Smooth muscle cell (in vitro differentiated cells): ENCODE measurements around the gene TK1. TPM values are rescaled to one million over a fixed set of nuclear protein-coding genes. Genes with fewer than 3 reads are reported as not detected.
A peak's percentile ranks its signal among the peaks of the same experiment; 100 is the strongest.

Source experiments
- DNase-seq: peaks from one replicate; lab custom pipeline; 2025; ENCODE audit not compliant: unreplicated experiment; lab: John Stamatoyannopoulos, UW
- H2AFZ ChIP-seq: fragments of 200-600 bp; sonication (generic); 2 replicates; pipeline ENCODE4 v1.6.0; 2016; ENCODE audit warnings: antibody characterized with exemption, low read depth, mild to moderate bottlenecking
- H3F3A ChIP-seq: fragments of 200-600 bp; sonication (generic); 2 replicates; pipeline ENCODE4 v1.6.0; 2017; ENCODE audit warnings: antibody characterized with exemption, low read depth
- H3K27ac ChIP-seq: fragments of 200-600 bp; sonication (generic); 2 replicates; pipeline ENCODE4 v1.5.1; 2016; ENCODE audit warnings: low read depth, mild to moderate bottlenecking
- H3K27me3 ChIP-seq: fragments of 200-600 bp; sonication (generic); 2 replicates; pipeline ENCODE4 v1.6.1; 2016; ENCODE audit warnings: low read depth, mild to moderate bottlenecking
- H3K36me3 ChIP-seq: fragments of 200-600 bp; sonication (generic); 2 replicates; pipeline ENCODE4 v1.5.1; 2016; ENCODE audit warnings: low read depth
- H3K4me1 ChIP-seq: fragments of 200-600 bp; sonication (generic); 2 replicates; pipeline ENCODE4 v1.5.1; 2016; ENCODE audit warnings: low read depth
- H3K4me2 ChIP-seq: fragments of 200-600 bp; sonication (generic); 2 replicates; pipeline ENCODE4 v1.6.0; 2016; ENCODE audit warnings: mild to moderate bottlenecking
- H3K4me3 ChIP-seq: fragments of 200-600 bp; sonication (generic); 2 replicates; pipeline ENCODE4 v1.5.1; 2016; ENCODE audit warnings: mild to moderate bottlenecking
- H3K79me2 ChIP-seq: fragments of 200-600 bp; sonication (generic); 2 replicates; pipeline ENCODE4 v1.6.0; 2016; ENCODE audit warnings: low read depth, mild to moderate bottlenecking
- H3K9ac ChIP-seq: fragments of 200-600 bp; sonication (generic); 2 replicates; pipeline ENCODE4 v1.6.0; 2016; ENCODE audit warnings: low read depth
- H3K9me3 ChIP-seq: fragments of 200-600 bp; sonication (generic); replicated peaks from 2 replicates; pipeline ENCODE4 v1.5.1; 2016; ENCODE audit warnings: low read depth
- H4K20me1 ChIP-seq: fragments of 200-600 bp; sonication (generic); 2 replicates; pipeline ENCODE4 v1.6.0; 2016; ENCODE audit warnings: low read depth
- WGBS: methylation state at CpG from one replicate; pipeline ENCODE4 v1.1.7; 2016; ENCODE audit warnings: low lambda C conversion rate; 5-methylcytosine and 5-hydroxymethylcytosine counted together
- polyA plus RNA-seq: library from polyadenylated mRNA; unstranded; fragments of >200 nt; fragmentation: Nextera tagmentation; extraction: Ambion mirVana; gene quantifications from 2 replicates; pipeline ENCODE4 v1.2.1, GENCODE V29; 2016
- total RNA-seq: library from RNA; depleted of rRNA; stranded (reverse); fragments of >200 nt; gene quantifications from 2 replicates; pipeline ENCODE4 v1.2.3, GENCODE V29; 2014
- TF ChIP-seq, protein P1 (sequence below): fragments of 200-600 bp; sonication (generic); IDR thresholded peaks from 2 replicates; pipeline ENCODE4 v1.5.1; 2017; ENCODE audit warnings: borderline replicate concordance, mild to moderate bottlenecking, antibody characterized with exemption; ENCODE audit not compliant: insufficient read depth, poor library complexity, severe bottlenecking

The TK1 gene
- total and polyA plus RNA-seq, 2 experiments from 2014 or later, result 20.9 to 72.7 TPM

- Histone ChIP-seq H2AFZ (no peak overlapping the region), H3K9me3 (no peaks in the 10 kb centered on the region), H3K4me1 (no peaks in the 10 kb centered on the region), H4K20me1 (no peaks in the 10 kb centered on the region), H3K27ac (no peak overlapping the region), H3K79me2 (no peaks in the 10 kb centered on the region), H3F3A (no peaks in the 10 kb centered on the region), H3K9ac (no peak overlapping the region), H3K27me3 (peaks cover 18% of the 10 kb centered on the region), H3K4me3 (no peak overlapping the region), H3K4me2 (no peak overlapping the region), H3K36me3 (no peaks in the 10 kb centered on the region)
- 80% methylated on average over 9 of the region's 9 CpGs for WGBS
- TF ChIP-seq, protein P1, sequence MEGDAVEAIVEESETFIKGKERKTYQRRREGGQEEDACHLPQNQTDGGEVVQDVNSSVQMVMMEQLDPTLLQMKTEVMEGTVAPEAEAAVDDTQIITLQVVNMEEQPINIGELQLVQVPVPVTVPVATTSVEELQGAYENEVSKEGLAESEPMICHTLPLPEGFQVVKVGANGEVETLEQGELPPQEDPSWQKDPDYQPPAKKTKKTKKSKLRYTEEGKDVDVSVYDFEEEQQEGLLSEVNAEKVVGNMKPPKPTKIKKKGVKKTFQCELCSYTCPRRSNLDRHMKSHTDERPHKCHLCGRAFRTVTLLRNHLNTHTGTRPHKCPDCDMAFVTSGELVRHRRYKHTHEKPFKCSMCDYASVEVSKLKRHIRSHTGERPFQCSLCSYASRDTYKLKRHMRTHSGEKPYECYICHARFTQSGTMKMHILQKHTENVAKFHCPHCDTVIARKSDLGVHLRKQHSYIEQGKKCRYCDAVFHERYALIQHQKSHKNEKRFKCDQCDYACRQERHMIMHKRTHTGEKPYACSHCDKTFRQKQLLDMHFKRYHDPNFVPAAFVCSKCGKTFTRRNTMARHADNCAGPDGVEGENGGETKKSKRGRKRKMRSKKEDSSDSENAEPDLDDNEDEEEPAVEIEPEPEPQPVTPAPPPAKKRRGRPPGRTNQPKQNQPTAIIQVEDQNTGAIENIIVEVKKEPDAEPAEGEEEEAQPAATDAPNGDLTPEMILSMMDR, result no peak
- no peak for DNase-seq
These were observed 51.9 kb downstream of the TK1 start for GRCh38 chr17:78134899-78135385.

DNA sequence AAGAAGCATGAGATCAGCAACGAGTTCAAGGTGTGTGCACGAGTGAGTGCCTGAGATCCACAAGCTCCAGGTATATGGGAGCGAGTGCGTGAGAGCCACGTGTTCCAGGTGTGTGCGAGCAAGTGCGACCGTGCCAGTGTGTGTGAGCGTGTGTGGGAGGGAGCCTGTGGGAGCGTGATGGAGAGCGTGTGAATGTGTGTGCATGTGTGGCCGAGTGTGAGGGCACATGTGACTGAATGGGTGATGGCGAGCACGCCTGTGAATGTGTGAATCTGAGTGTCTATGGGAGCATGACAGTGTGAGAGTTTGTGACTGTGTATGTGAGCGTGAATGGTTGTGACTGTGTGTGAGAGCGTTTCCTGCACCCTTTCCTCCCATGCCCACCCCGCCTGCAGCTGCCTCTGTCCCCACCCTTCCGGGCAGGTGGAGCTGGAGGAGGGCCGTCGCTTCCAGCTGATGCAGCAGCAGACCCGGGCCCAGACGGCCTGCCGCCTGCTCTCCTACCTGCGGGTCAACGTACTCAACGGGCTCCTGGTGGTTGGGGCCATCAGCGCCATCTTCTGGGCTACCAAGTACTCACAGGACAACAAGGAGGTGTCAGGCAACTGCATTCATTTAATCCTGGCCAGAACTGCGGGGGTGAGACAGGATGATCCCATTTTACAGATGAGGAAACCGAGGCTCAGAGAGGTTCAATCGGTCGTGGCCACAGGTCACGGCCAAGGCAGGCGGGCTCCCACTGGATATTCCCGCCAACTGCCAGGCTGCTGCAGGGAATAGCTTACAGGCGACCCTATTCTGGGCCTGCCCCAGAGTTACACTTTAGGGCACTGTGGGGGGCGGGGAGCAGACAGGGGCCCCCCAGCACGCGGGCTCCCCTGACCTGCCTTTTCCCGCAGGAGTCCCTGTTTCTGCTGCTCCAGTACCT lies 52.6 kb downstream of the TK1 start:
- no peak overlapping the region for H3K27ac ChIP-seq
- no peaks in the 10 kb centered on the region for H3K36me3 ChIP-seq
- H3K9ac ChIP-seq, result no peak overlapping the region
- H3K9me3 ChIP-seq, result no peaks in the 10 kb centered on the region
- TF ChIP-seq, protein P1, result peak; percentile 27
- H3K27me3 ChIP-seq, result peaks cover 18% of the 10 kb centered on the region
- no peak overlapping the region for H3K4me3 ChIP-seq
- no peaks in the 10 kb centered on the region for H3K79me2 ChIP-seq
- no peaks in the 10 kb centered on the region for H3F3A ChIP-seq
- no peaks in the 10 kb centered on the region for H4K20me1 ChIP-seq
- no peaks in the 10 kb centered on the region for H3K4me1 ChIP-seq
- no peak for DNase-seq
- H2AFZ ChIP-seq, result no peak overlapping the region
- 61% methylated on average over 39 of the region's 39 CpGs for WGBS
- no peak overlapping the region for H3K4me2 ChIP-seq

- DNase-seq, result no peak
- Histone ChIP-seq H3K27ac (no peak overlapping the region), H3K79me2 (no peaks in the 10 kb centered on the region), H3K27me3 (peaks cover 18% of the 10 kb centered on the region), H3K9ac (no peak overlapping the region), H3K9me3 (no peaks in the 10 kb centered on the region), H3F3A (no peaks in the 10 kb centered on the region), H2AFZ (no peak overlapping the region), H3K4me2 (no peak overlapping the region), H3K36me3 (no peaks in the 10 kb centered on the region), H4K20me1 (no peaks in the 10 kb centered on the region), H3K4me3 (no peak overlapping the region), H3K4me1 (peaks cover 3% of the 10 kb centered on the region)
- 93% methylated on average over 30 of the region's 30 CpGs for WGBS
- TF ChIP-seq, protein P1, result no peak
These were observed 53.5 kb downstream of the TK1 start for GRCh38 chr17:78133179-78133951.
